T-helper 2 cell treated with Interferon-gamma antibody and Interleukin-4, amounts not matched to agents 5 μg/mL and 100 μg/mL, for 36 hours (primary cell): ENCODE data around the gene SCYL3.

Experiments used
- DNase-seq: peaks from one replicate; pipeline ENCODE4 v3.0.0; 2021; ENCODE audit warnings: low spot score
- H3K27ac Mint-ChIP-seq: one replicate; pipeline ENCODE4 v1.8.0; 2021; ENCODE audit warnings: mild to moderate bottlenecking, mixed read lengths
- H3K27me3 Mint-ChIP-seq: one replicate; pipeline ENCODE4 v1.8.0; 2021; ENCODE audit warnings: low read depth, mixed read lengths
- H3K36me3 Mint-ChIP-seq: one replicate; pipeline ENCODE4 v1.8.0; 2021; ENCODE audit warnings: low read depth, mixed read lengths
- H3K4me1 Mint-ChIP-seq: one replicate; pipeline ENCODE4 v1.8.0; 2021; ENCODE audit warnings: low read depth, mixed read lengths
- H3K4me3 Mint-ChIP-seq: one replicate; pipeline ENCODE4 v1.8.0; 2022; ENCODE audit warnings: mild to moderate bottlenecking, moderate library complexity, mixed read lengths
- H3K9me3 Mint-ChIP-seq: one replicate; pipeline ENCODE4 v1.8.0; 2021; ENCODE audit warnings: mixed read lengths

Gene SCYL3, protein sequence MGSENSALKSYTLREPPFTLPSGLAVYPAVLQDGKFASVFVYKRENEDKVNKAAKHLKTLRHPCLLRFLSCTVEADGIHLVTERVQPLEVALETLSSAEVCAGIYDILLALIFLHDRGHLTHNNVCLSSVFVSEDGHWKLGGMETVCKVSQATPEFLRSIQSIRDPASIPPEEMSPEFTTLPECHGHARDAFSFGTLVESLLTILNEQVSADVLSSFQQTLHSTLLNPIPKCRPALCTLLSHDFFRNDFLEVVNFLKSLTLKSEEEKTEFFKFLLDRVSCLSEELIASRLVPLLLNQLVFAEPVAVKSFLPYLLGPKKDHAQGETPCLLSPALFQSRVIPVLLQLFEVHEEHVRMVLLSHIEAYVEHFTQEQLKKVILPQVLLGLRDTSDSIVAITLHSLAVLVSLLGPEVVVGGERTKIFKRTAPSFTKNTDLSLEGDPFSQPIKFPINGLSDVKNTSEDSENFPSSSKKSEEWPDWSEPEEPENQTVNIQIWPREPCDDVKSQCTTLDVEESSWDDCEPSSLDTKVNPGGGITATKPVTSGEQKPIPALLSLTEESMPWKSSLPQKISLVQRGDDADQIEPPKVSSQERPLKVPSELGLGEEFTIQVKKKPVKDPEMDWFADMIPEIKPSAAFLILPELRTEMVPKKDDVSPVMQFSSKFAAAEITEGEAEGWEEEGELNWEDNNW

GRCh38 chr1:169893645-169894423 lies at the start of gene SCYL3:
Gene SCYL3 (minus strand): TSS chr1:169893896. CDS start chr1:169888840, 5,056 bp downstream.
- peak; percentile 91 for DNase-seq
- Mint-ChIP-seq H3K9me3 (no peaks in the 10 kb centered on the region), H3K27me3 (peaks cover 14% of the 10 kb centered on the region), H3K27ac (peak within 1 kb of the TSS; percentile 95), H3K4me3 (peak within 1 kb of the TSS; percentile 81), H3K36me3 (peaks cover 9% of the 10 kb centered on the region), H3K4me1 (peaks cover 42% of the 10 kb centered on the region)

- H3K9me3 Mint-ChIP-seq: no peaks in the 10 kb centered on the region
These were observed 48.5 kb upstream of the SCYL3 start for GRCh38 chr1:169941982-169942830.

GRCh38 chr1:169933984-169934725 lies 40.5 kb upstream of the SCYL3 start:
- DNase-seq: no peak
- Mint-ChIP-seq H3K4me1 (no peaks in the 10 kb centered on the region), H3K4me3 (no peak overlapping the region), H3K27ac (no peak overlapping the region), H3K36me3 (no peaks in the 10 kb centered on the region), H3K27me3 (peaks cover 5% of the 10 kb centered on the region), H3K9me3 (no peaks in the 10 kb centered on the region)

More at GRCh38 chr1:169941982-169942830, 48.5 kb upstream of the SCYL3 start:
- Mint-ChIP-seq H3K27ac (no peak overlapping the region), H3K4me3 (no peak overlapping the region), H3K36me3 (no peaks in the 10 kb centered on the region), H3K4me1 (no peaks in the 10 kb centered on the region), H3K27me3 (peaks cover 2% of the 10 kb centered on the region)
- no peak for DNase-seq

DNA sequence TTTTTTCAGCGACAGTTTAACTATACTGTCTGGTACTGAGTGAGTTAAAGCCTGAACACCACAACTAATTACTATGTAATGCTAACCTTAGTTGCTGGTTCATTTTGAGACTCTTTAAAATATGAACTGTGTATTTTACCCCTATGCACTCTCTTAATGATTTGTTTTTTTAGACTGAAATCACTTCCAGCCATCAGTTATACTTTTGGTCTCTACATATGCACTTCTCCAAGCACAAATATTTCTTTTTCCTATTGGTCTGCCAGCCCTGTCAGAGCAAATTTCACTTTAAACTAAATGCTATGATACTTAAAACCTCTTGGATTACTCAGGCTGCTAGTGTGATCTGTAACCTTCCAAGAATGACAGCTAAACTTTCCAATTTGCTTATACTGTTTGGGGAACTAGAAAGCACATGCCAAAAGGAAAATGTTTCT lies 38.1 kb upstream of the SCYL3 start:
- Mint-ChIP-seq H3K27ac (no peak overlapping the region), H3K4me1 (peaks cover 2% of the 10 kb centered on the region), H3K27me3 (peaks cover 14% of the 10 kb centered on the region), H3K36me3 (no peaks in the 10 kb centered on the region), H3K4me3 (no peak overlapping the region), H3K9me3 (no peaks in the 10 kb centered on the region)
- no peak for DNase-seq

- H3K4me3 Mint-ChIP-seq: no peak overlapping the region
- DNase-seq: no peak
- H3K4me1 Mint-ChIP-seq: peaks cover 8% of the 10 kb centered on the region
- H3K9me3 Mint-ChIP-seq: no peaks in the 10 kb centered on the region
- peaks cover 11% of the 10 kb centered on the region for H3K27me3 Mint-ChIP-seq
- H3K36me3 Mint-ChIP-seq: peaks cover 1% of the 10 kb centered on the region
- no peak overlapping the region for H3K27ac Mint-ChIP-seq
These were observed 35.5 kb upstream of the SCYL3 start for GRCh38 chr1:169929210-169929526.

DNA sequence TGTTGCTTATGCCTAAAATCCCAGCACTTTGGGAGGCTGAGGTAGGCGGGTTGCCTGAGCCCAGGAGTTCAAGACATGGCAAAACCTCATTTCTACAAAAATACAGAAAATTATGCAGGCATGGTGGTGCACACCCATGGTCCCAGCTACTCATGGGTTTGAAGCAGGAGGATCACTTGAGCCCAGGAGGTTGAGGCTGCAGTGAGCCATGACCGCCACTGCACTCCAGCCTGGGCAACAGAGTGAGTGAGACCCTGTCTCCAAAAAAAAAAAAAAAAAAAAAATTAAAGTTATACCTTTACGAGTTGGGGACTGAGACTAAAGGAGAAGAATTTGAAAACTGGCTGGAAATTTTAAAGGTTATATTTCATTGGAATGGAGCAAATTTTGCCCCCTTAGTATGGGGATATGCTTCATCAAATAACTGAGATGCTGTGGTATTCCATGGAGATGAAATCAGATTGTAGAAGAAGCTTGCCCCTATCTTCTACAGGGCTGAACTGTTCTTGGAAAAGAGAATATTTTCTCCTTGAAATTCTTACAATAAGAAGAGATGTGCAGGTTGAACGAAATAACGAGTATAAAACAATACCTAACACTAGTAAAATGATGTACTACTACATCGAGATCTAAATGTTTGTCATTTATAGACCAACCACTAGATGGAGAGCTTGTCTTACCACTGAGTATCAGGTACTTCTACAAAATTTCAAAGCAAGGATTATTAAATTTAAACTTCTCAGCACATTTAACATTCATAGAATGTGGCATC lies 34.9 kb upstream of the SCYL3 start:
- H3K4me1 Mint-ChIP-seq: peaks cover 8% of the 10 kb centered on the region
- no peak overlapping the region for H3K4me3 Mint-ChIP-seq
- H3K27me3 Mint-ChIP-seq: peaks cover 11% of the 10 kb centered on the region
- H3K27ac Mint-ChIP-seq: no peak overlapping the region
- peaks cover 1% of the 10 kb centered on the region for H3K36me3 Mint-ChIP-seq
- no peak for DNase-seq
- no peaks in the 10 kb centered on the region for H3K9me3 Mint-ChIP-seq

DNA sequence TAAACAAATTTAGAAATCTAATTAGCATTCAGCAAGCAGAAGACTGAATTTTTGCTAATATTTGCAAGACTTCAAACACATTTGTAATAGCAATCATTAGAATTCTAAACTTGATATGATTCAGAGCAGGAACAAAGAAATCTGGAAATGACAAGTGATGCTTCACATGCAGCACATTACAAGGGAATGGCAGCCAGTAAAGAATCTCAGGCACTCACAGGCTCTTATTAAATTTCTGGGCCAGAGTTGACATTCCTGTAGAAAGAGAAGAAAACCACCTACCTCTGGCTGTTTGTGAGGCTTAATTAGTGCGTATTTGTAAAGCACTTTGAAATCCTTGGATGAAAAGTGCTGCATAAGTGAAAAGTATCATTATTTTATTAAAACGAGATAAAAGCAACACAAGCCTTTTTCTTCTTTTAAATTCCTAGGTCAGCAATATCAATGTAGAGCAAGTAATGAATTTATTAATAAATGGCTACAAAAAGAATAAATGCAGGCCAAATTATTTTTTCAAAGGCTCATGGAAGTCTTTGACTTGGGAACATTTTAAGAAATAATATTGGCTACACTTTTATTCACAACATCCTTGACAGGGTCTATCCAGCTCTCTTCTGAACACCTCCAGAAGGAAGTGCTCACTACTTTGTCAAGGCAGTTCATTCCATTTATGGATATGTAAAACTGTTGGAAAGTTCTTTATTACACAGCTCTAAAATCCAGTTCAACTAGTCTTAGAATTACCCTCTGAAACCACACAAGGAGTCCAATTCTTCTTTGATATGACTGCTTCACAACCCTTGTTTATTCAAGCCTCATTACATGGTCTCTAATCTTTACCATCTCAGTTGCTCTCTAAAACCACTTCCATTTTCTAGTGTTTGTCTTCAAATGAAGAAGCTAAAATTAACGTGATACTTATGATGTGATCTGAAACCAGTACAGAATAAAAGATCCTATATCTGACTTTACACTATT lies 32.1 kb upstream of the SCYL3 start:
- Mint-ChIP-seq H3K27ac (peak overlapping the region; percentile 77), H3K9me3 (no peaks in the 10 kb centered on the region), H3K4me3 (peak overlapping the region; percentile 63), H3K27me3 (peaks cover 14% of the 10 kb centered on the region), H3K36me3 (peaks cover 7% of the 10 kb centered on the region), H3K4me1 (peaks cover 8% of the 10 kb centered on the region)
- no peak for DNase-seq

GRCh38 chr1:169924829-169925228 lies 31.1 kb upstream of the SCYL3 start:
- Mint-ChIP-seq H3K4me1 (peaks cover 8% of the 10 kb centered on the region), H3K27ac (no peak overlapping the region), H3K36me3 (peaks cover 7% of the 10 kb centered on the region), H3K9me3 (no peaks in the 10 kb centered on the region), H3K4me3 (no peak overlapping the region), H3K27me3 (peaks cover 14% of the 10 kb centered on the region)
- no peak for DNase-seq

DNA sequence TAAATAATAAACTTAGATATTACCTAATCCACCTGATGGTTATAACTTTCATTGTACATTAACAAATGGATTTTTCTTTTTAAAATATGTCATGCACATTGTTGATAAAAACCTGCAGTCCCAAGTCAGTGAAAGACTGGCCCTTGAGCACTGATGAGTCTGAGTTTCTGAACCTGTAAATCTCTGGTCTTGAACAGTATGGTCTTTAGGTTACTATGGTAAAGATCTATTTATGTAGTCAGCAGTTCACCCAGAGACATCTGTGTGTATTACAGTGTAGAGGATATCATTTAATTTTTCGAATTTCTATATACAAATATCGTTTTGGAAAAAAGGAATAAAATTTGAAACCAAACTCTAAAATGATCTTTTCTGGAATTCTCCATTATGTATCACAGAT lies 30.4 kb upstream of the SCYL3 start:
- H3K36me3 Mint-ChIP-seq: peaks cover 7% of the 10 kb centered on the region
- no peak overlapping the region for H3K27ac Mint-ChIP-seq
- H3K9me3 Mint-ChIP-seq: no peaks in the 10 kb centered on the region
- peaks cover 14% of the 10 kb centered on the region for H3K27me3 Mint-ChIP-seq
- H3K4me3 Mint-ChIP-seq: no peak overlapping the region
- no peak for DNase-seq
- H3K4me1 Mint-ChIP-seq: peaks cover 8% of the 10 kb centered on the region

DNA sequence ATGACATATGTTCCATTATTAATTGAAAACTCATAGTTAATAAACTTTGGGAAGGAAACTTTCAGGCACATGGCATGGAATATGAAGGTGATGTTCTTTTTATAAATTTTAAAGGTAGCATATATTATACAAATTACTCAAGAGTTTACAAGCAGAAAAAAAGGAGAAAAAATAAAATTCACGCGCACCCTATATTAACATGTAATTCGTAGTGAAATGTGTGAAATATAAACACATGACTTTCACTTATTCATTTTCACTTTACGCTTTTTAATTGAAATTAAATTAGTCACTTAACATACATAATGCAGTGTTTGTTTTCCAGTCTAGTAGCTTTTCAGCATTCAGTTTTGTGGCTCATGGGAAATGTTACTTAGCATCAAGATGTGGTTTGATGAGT lies 27.4 kb upstream of the SCYL3 start:
- no peak for DNase-seq
- H3K27ac Mint-ChIP-seq: no peak overlapping the region
- H3K9me3 Mint-ChIP-seq: no peaks in the 10 kb centered on the region
- no peak overlapping the region for H3K4me3 Mint-ChIP-seq
- peaks cover 4% of the 10 kb centered on the region for H3K4me1 Mint-ChIP-seq
- peaks cover 3% of the 10 kb centered on the region for H3K27me3 Mint-ChIP-seq
- peaks cover 7% of the 10 kb centered on the region for H3K36me3 Mint-ChIP-seq

- Mint-ChIP-seq H3K9me3 (no peaks in the 10 kb centered on the region), H3K36me3 (peaks cover 6% of the 10 kb centered on the region), H3K27me3 (peaks cover 3% of the 10 kb centered on the region), H3K4me1 (peaks cover 8% of the 10 kb centered on the region), H3K4me3 (no peak overlapping the region), H3K27ac (no peak overlapping the region)
- DNase-seq: no peak
These were observed 25.2 kb upstream of the SCYL3 start for GRCh38 chr1:169918927-169919326.
